Activated gamma-delta T cell treated with Interleukin-2 at 50 U/mL for 16 hours (primary cell): ENCODE results near the gene ANKRD13C.
A peak's percentile ranks its signal among the peaks of the same experiment; 100 is the strongest.
"Not testable (repeated sequence)": the region's sequence is repeated elsewhere in the genome, so short reads cannot be mapped to it uniquely, and the experiment has no call there.

Experiments used
- DNase-seq: peaks from one replicate; pipeline ENCODE4 v3.0.0-alpha.2; 2020

ANKRD13C gene

DNA sequence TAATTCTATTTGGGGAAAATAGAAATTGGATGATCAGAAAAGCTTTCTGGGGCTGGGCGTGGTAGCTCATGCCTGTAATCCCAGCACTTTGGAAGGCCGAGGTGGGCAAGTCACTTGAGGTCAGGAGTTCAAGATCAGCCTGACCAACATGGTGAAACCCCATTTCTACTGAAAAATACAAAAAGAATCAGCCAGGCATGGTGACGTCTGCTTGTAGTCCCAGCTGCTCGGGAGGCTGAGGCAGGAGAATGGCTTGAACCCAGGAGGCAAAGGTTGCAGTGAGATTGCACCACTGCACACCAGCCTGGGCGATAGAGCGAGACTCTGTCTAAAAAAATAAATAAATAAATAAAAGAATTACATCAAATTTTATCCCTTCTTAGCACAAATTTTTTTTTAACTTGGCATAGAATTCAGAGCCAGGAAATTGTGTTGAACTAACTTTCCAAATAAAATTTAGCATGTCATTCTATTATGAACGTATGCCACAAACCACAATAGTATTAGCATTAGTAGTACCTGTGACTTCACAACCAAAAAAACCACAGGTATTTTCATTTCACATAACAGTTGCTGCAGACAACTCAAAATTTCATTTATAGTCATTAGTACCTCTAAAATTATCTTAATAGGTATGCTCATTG lies 4.5 kb upstream of the ANKRD13C start:
- DNase-seq, result no peak

DNA sequence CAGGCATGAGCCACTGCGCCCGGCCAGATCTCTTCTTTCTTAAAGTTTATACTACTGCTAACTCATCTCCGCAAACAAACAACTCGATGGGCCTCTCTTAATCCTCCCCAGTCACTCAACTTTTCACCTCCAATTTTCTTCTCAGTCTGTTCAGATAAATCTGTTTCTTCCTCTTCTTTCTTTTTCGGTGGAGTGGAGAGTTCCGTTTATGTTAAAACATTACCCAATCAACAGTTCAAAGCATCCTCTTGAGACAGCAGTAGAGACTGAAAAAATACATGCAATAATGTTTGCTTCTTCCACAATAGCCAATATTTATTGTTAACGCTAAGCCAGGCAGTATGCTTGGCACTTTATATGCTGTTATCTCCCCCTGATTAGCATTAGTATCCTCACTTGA lies 1.4 kb upstream of the ANKRD13C start:
- DNase-seq, result no peak

DNA sequence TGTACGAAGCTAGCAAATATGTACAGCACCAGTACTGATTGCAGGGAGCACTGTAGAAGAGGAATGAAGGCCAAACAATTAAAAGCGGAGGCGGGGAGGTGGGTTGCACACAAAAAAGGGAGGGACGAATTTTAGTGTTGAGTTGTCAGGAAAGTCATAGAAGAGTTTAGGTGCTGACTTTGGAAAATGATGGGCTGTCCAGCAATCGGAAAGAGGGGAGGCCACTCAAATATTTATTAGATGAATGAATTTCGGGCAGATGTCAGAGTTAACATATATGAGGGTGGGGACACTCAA lies 537 bp upstream of the ANKRD13C start:
- no peak for DNase-seq

DNA sequence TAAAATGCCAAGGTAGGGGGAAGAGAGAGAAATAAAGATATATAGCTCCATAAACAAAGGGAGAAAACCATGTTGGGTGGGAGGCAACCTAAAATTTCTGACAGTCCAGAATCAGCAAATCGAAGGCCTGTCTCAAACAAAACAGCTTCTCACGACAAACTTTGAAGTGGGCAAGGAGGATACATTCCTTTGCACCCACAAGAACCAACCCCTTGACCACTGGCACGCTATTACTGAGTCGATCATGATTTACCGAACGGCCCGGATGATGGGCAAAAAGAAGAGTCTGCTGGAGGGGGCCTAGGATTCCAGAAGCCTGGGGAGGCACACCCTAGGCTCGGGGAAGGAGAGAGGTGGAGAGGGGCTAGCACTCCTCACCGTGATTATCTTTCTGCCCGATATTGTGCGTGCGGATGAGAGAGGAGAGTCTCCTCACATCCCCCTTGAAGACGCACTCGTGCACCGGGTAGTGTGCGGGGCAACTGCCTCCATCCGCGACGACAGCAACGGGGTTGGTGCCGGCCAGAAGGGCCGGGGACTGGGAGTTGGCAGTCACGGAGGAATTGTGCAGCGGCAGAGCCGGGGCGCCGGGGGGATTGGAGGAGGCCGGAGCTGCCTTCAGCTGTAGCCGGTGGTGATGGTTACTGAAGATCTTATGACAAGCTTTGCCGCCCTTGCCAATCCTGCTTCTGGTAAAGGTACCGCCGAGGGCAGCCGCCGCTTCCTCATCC lies 756 bp downstream of the ANKRD13C start:
- DNase-seq, result peak; percentile 14

DNA sequence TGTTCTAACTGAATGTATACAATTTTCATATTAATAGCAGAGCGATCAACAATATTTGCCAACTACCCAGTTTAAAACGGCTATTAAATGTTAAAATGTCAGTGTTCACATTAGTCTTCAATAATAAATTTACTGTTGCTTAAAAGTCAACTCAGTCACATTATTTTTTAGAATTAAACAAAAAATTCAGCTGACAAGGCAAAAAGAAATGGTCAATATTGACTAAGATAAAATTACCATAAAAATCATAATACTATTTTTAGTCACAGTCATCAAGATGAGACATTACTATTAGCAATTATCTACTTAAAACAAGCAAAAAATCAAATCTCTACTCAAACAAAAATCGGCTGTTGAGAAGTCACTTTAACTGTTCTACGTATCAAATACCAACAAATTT lies 1.5 kb downstream of the ANKRD13C start:
- DNase-seq, result no peak

DNA sequence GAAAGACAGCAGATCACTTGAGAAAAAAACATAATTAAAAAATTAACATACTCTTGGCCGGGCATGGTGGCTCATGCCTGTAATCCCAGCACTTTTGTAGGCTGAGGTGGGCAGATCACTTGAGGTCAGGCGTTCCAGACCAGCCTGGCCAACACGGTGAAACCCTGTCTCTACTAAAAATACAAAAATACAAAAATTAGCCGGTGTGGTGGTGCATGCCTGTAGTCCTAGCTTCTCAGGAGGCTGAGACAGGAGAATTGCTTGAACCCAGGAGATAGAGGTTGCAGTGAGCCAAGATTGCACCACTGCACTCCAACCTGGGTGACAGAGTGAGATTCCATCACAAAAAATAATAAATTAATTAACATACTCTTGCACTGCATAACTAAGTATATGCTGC lies 4.7 kb downstream of the ANKRD13C start:
- DNase-seq, result not testable (repeated sequence)

DNA sequence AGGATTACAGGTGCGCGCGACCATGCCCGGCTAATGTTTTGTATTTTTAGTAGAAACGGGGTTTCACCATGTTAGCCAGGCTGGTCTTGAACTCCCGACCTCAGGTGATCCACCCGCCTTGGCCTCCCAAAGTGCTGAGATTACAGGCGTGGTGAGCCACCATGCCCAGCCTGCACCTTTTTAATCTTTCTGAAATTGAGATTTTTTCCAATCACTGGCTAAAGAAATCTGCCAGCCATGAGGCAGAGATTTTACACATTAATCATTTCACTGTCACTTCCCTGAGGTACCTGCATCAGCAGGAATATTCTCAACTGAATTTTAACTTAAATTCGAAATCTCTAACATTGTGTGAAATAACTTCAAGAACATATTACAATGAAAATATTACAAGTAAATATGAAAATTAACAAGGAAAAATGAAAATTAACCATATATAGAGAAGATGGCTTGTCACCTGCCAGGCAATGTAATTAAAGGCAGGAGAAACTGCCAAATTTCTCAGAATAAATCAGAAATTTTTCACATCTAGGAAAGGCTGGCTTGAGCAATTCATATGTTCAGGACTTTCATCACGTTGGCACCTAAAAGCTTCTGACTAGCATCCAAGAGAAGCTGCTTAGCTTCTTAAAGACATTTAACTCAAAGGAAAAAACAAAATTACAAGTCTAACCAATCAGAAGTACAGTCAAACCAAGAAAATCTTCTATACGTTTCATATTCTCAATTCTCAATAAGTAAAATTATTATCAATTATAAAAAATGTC lies 5.9 kb downstream of the ANKRD13C start:
- DNase-seq, result no peak

DNA sequence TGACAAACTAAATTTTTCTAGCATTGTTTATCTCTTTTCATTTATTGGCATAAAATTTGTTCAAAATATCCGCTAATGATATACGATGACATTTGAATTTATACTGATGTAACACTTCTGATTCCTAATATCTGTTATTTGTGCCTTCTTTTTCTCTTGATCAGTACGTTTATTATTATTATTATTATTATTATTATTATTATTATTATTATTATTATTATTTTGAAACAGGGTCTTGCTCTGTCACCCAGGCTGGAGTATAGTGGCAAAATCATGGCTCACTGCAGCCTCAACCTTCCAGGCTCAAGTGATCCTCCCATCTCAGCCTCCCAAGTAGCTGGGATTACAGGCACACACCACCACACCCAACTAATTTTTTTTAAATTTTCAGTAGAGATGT lies 14.9 kb downstream of the ANKRD13C start:
- not testable (repeated sequence) for DNase-seq

DNA sequence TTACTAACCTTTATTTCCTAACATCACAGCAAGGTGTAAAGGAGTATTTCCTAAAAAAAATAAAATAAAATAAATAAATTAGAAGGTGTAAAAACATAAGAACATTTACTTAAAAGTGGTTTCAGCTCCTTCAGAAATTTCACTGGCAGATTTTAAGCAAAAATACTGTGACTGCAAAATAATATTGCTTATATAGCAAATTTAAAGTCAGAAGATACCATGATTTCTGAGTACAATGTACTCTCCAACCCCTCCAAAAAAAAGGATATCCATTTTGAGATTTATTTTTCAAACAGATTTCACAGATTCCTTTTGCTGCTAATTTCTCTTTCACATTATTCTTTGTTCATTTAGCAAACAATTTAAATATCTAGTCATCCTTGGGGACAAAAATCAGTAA lies 18.5 kb downstream of the ANKRD13C start:
- DNase-seq, result no peak

DNA sequence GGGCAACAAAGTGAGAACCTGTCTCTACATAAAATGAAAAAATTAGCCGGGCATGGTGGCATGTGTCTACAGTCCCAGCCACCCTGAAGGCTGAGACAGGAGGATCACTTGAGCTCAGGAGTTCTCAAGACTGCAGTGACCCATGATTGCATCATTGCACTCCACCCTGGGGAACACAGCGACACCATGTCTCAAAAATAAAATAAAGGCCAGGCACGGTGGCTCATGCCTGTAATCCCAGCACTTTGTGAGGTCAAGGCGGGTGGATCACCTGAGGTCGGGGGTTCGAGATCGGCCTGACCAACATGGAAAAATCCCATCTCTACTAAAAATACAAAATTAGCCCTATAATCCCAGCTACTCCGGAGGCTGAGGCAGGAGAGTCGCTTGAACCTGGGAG lies 20.1 kb downstream of the ANKRD13C start:
- DNase-seq, result no peak

DNA sequence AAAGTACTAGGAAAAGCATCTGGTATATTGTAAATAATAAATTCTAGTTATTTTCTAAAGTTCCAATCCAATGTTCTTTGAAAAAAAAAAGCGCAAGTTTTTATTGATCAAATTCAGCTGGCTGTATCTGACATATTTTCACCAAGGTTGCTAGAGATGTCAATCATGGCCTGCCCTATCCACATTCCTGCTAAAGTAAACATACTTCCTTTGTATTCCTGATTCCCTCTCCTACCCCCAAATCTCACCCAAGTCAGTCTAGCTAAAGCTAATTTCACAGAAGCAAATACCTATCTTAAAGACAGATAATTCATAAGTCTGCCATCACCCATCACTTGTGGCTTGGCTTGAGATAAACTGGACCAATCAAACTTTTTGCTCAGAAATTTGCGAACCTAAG lies 21.3 kb downstream of the ANKRD13C start:
- no peak for DNase-seq

DNA sequence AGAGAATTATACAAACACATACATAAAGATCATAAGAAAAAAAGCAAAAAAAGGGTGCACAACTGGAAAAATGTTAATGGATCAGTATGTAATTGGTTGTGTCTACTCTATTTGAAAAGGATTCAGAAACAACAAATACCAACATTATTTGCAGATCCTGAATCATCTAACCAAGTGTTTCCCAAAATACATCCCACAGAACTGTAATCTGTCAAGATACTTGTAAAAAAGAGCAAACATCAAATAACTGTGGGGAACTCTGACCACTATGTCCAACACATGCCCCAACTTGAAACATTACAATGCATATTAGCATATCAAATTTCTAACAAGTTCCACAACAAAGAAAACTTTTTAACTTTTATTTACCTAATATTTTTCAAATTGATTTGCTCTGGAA lies 22.6 kb downstream of the ANKRD13C start:
- DNase-seq, result no peak

DNA sequence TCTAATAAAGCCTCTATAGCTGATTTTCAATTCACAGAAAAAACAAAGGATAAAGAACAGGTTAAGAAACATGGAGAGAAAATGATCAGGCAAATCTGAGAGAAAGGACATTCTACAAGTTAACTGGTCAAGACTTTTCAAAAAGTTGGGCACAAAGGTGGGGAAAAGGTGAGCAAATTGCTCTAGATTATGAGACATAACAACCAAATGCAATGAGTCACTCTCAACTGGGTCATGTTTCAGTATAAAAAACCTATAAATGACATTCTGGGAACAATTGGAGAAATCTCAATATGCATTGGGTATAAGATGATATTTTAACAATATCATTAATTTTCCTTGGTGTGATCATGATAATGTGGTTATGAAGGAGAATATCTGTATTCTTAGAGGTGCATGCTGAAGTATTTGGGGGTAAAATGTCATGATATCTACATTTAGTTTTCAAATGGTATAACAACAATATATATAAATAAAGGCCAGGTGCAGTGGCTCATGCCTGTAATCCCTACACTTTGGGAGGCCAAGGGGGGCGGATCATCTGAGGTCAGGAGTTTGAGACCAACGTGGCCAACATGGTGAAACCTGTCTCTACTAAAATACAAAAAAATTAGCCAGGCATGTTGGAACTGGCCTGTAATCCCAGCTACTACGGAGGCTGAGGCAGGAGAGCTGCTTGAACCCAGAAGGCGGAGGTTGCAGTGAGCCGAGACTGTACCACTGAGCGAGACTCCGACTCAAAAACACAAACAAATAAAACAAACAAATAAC lies 27.0 kb downstream of the ANKRD13C start:
- no peak for DNase-seq

DNA sequence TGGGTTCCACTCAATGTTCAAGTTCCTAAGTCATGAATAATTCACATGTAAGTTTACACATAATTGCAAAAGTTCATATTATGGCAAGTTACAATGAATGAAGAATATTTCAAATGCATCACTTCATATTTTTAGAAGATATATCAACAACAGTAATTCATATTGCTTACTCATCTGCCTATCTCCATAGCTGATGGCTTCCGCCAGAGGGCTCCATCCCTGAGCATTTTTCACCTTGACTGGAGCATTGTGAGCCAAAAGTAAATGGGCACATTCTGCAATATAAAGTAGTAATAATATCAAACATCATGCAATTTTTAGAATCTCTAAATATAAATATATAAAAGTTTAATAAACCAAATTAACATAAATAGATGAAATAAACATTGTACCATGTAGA lies 29.8 kb downstream of the ANKRD13C start:
- no peak for DNase-seq

DNA sequence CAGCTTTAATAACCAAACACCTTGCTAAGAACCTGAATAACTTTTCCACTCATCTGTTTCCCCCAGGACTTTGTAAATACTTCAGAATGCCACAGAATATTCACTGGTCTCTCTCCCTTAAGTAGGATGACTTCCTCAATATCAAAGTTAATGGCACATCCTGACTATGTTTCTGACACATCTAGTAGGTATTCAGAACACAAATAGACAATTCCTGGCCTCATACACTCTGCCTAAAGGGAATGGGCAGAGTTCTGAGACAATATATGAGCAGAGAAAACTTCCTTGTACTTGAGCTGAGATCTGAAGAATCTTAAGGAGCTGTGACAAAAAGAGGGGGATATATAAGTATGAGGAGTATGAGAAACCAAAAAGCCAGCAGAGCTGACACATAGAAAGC lies 34.8 kb downstream of the ANKRD13C start:
- no peak for DNase-seq

DNA sequence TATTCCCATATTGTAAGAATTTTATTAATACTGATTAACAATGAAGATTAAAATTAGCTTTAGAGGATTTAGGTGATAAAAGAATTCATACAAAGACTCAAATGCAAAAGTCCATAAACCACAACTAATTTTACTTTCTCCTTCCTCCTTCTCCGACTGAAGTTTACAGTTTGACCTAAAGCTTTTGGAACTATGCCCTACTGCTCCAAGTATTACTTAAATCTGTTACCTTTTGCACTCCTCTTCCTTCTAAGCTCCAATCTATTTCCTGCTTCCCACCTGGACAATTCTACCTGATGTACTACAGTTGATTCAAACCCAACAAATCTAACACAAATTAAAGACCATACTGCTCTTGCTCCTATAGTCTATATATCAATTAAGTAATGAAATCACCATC lies 36.3 kb downstream of the ANKRD13C start:
- DNase-seq, result no peak

DNA sequence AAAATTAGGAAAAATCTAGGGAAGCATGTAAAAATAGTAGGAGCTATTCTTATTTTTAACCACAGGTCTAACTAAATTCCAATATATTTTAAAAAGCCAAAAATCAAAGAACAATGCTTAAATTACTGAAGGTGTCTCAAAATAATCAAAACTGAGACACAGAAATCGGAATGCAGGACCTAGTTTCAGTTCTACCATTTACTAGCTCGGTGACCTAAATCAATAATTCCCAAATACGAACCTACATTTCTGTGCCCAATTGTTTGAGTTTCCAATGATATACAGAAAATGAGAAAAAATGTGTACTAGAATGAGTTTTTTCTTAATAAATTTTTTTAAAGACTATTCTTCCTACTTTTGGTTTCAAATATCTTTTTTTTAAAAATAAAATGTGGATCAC lies 37.4 kb downstream of the ANKRD13C start:
- DNase-seq, result no peak

DNA sequence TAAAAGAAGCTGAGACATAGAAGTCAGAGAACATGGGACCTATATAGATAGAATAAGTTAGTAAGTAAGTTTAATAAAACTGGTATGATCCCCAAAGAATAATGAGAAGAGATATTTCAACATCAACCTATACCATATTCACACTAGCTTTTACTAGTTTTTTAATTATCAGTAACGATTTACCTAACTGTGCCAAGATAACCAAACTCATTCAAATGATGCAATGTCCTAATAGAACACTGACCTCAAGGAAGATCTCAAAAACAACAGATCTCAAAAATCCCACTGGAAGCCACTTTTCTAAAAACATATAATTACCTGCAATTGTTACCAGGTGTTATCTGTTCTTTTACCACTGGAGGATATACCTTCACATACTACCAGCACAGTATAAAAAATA lies 38.7 kb downstream of the ANKRD13C start:
- DNase-seq, result no peak

DNA sequence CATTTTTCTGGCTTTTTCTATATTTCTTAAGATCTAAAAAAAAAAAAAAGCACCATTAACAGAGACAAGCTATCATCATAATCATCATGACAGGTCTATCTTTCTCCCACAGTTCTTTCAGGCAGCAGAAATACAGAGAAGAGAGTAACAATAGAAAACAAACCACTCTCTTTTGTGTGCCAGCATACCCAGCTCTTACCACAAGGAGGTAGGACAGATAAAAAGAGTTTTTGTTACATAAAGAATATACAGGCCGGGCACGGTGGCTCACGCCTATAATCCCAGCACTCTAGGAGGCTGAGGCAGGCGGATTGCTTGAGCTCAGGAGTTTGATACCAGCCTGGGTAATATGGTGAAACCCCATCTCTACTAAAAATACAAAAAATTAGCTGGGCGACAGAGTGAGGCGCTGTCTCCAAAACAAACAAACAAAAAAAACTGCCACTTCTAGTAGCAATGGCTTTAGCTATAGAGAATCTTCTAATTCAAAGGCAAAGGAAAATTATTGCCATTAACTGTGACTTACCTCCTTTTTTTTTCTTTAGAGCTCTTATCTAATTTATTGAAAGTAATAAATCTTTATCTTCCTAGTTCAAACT lies 39.7 kb downstream of the ANKRD13C start:
- no peak for DNase-seq

DNA sequence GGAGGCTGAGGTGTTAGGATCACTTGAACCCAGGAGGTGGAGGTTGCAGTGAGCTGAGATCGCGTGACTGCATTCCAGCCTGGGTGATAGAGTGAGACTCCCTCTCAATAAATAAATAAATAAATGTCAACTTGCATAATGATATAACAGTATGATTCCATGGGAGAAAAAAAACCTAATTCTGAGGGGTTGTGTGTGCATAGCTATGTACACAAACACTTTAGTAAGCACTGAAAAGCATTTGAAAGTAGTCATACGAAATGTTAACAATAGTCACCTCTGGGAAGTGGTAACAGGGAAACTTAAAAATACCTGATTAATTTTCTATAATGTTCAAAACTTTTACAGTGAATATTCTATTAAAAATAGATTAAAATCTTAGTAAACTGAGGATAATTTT lies 43.2 kb downstream of the ANKRD13C start:
- DNase-seq, result no peak

DNA sequence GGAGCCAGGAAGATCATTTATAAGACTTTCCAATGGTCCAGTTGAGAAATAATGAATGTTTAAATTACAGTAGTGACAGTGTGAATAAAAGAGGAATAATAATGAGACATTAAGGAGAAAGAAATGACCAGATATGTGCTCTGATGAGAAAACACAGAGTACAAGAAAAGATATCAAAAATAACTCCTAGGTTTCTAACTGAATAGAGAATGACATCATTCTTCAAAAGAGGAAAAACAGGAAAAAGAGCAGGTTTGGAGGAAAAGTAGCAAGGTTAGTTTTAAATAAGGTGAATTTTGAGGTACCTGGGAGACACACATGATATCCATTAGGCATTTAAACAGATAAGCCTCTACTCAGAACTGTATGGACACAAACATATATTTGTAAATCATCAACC lies 55.0 kb downstream of the ANKRD13C start:
- DNase-seq, result no peak

DNA sequence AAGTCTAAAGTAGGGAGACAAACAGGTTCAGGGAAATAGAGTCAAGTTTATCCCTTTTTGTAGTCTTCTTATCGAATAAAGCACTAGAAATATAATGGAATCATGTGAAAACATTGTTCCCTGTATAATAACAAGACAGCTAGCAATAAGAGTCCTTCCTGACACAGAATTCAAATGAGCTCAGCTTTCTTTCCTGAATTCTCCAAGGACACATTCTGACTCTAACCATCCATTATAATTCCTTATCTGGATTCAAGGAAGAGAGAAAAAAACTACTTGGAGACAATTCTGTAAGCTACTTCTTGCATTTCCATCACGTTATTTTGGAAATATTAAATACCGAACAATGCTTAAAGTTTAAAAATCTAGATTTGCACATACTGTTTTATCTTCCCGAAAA lies 58.8 kb downstream of the ANKRD13C start:
- DNase-seq, result no peak

DNA sequence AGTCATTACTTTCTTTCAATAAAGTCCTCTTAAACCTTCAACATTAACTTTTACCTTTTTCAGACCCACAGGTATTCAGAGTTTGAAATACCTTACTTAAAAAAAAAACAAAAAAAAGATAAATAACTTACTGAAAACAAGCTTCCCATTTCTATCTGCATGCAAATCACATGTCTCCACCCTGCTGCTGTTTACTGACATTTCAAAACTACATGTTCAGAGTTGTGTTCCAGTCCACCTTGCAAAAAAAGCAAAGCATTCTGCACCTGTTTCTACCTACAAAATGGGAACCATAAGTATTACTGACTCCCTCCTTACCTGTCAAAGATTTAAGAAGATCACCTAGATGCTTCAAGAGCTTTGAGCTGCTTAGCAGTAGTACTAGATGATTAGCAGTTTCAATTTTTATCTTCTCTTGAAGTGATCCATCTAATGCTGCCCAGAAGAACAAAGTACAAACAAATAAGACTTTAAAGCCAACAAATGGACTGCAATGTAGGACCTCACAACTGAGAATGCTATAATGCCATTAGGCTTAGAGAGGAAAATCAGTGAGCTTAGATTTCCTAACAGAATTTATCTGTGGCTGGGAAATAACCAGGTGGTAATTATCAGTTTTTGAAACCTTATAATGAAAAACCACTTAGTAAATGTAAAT lies 61.2 kb downstream of the ANKRD13C start:
- DNase-seq, result no peak
